ENCODE measurements around the gene REM1.

GRCh38 chr20:31452575-31452974, 22.5 kb upstream of the REM1 start:
- TF ChIP-seq GATA2 (IDR thresholded peaks at IDR 0.05; ENCODE audit: low read depth, low read length) (no peak), GATA3 (IDR thresholded peaks at IDR 0.05; ENCODE audit: low read depth, low read length) (no peak)

All from SH-SY5Y (cell line).